Trophoblast cell (in vitro differentiated cells and primary cell): ENCODE measurements around the gene COX6B2.

Source experiments
- DNase-seq, 2 donors: peaks; one replicate each; pipeline ENCODE4 v3.0.0-alpha.2; 2016
- H2AFZ ChIP-seq: 2 replicates; pipeline ENCODE4 v1.6.1; 2013; ENCODE audit warnings: low read length, moderate library complexity, mild to moderate bottlenecking; ENCODE audit not compliant: insufficient read depth, poor library complexity
- H2AK5ac ChIP-seq: 2 replicates; pipeline ENCODE4 v1.6.1; 2013; ENCODE audit warnings: mild to moderate bottlenecking, low read length
- H2BK120ac ChIP-seq: 2 replicates; pipeline ENCODE4 v1.6.1; 2013; ENCODE audit warnings: low read length, mild to moderate bottlenecking, moderate library complexity; ENCODE audit not compliant: insufficient read depth, poor library complexity
- H2BK12ac ChIP-seq: 2 replicates; pipeline ENCODE4 v1.6.1; 2013; ENCODE audit warnings: mild to moderate bottlenecking, low read length, moderate library complexity
- H2BK5ac ChIP-seq: 2 replicates; pipeline ENCODE4 v1.6.1; 2013; ENCODE audit warnings: low read length, low read depth, moderate library complexity, mild to moderate bottlenecking; ENCODE audit not compliant: poor library complexity
- H3K14ac ChIP-seq: 2 replicates; pipeline ENCODE4 v1.6.1; 2013; ENCODE audit warnings: mild to moderate bottlenecking, low read length
- H3K18ac ChIP-seq: 2 replicates; pipeline ENCODE4 v1.6.1; 2013; ENCODE audit warnings: mild to moderate bottlenecking, low read length
- H3K23ac ChIP-seq: 2 replicates; pipeline ENCODE4 v1.6.1; 2013; ENCODE audit warnings: low read length
- H3K27ac ChIP-seq: 2 replicates; pipeline ENCODE4 v1.5.1; 2013; ENCODE audit warnings: low read depth, mild to moderate bottlenecking, inconsistent platforms, low read length, moderate library complexity
- H3K27me3 ChIP-seq: 2 replicates; pipeline ENCODE4 v1.6.1; 2013; ENCODE audit warnings: inconsistent platforms, mild to moderate bottlenecking, low read length, moderate library complexity; ENCODE audit not compliant: insufficient read depth
- H3K36me3 ChIP-seq, 2 experiments: 1 replicate in 1 of 2; 2 replicates in 1 of 2; pipeline ENCODE4 v1.6.1; 2013; ENCODE audit warnings: low read length in 2 of 2, mild to moderate bottlenecking in 2 of 2, moderate library complexity in 1 of 2; ENCODE audit not compliant: insufficient read depth in 2 of 2, control insufficient read depth in 1 of 2
- H3K4ac ChIP-seq: 2 replicates; pipeline ENCODE4 v1.6.1; 2013; ENCODE audit warnings: low read depth, mild to moderate bottlenecking, low read length, moderate library complexity
- H3K4me1 ChIP-seq, 2 experiments: 1 replicate in 1 of 2; 2 replicates in 1 of 2; pipeline ENCODE4 v1.6.1; 2013; ENCODE audit warnings: low read length in 2 of 2, mild to moderate bottlenecking in 2 of 2, moderate library complexity in 1 of 2; ENCODE audit not compliant: insufficient read depth in 2 of 2, control insufficient read depth in 1 of 2
- H3K4me2 ChIP-seq: 2 replicates; pipeline ENCODE4 v1.6.1; 2013; ENCODE audit warnings: inconsistent platforms, mild to moderate bottlenecking, low read length, moderate library complexity
- H3K4me3 ChIP-seq: 2 replicates; pipeline ENCODE4 v1.5.1; 2013; ENCODE audit warnings: mild to moderate bottlenecking, low read depth, low read length, inconsistent platforms
- H3K79me1 ChIP-seq: one replicate; pipeline ENCODE4 v1.6.1; 2013; ENCODE audit warnings: low read length
- H3K79me2 ChIP-seq: 2 replicates; pipeline ENCODE4 v1.6.1; 2013; ENCODE audit warnings: low read length, mild to moderate bottlenecking; ENCODE audit not compliant: control insufficient read depth, insufficient read depth, poor library complexity
- H3K9ac ChIP-seq: 2 replicates; pipeline ENCODE4 v1.6.1; 2013; ENCODE audit warnings: mild to moderate bottlenecking, low read length
- H3K9me3 ChIP-seq: 2 replicates; pipeline ENCODE4 v1.6.1; 2013; ENCODE audit warnings: low read depth, mild to moderate bottlenecking, control low read depth, inconsistent platforms, low read length; ENCODE audit not compliant: insufficient read depth
- H4K12ac ChIP-seq: 2 replicates; pipeline ENCODE4 v1.6.1; 2013; ENCODE audit warnings: low read depth, mild to moderate bottlenecking, low read length, moderate library complexity
- H4K8ac ChIP-seq: 2 replicates; pipeline ENCODE4 v1.6.1; 2013; ENCODE audit warnings: low read depth, mild to moderate bottlenecking, low read length, moderate library complexity
- H4K91ac ChIP-seq: one replicate; pipeline ENCODE4 v1.6.1; 2013; ENCODE audit warnings: low read depth, mild to moderate bottlenecking, low read length, moderate library complexity
- WGBS: extraction: QIAGEN DNeasy Blood & Tissue Kit; methylation state at CpG from one replicate; pipeline ENCODE4 v1.1.7; 2013; ENCODE audit warnings: missing lambda C conversion rate; ENCODE audit not compliant: insufficient read length, insufficient coverage; ENCODE audit errors: extremely low coverage; 5-methylcytosine and 5-hydroxymethylcytosine counted together

Gene COX6B2

GRCh38 chr19:55377356-55378131 is 23.0 kb upstream of the COX6B2 start:
- no peak overlapping the region for H3K4me2 ChIP-seq
- H3K79me1 ChIP-seq = peaks cover 15% of the 10 kb centered on the region
- H4K8ac ChIP-seq = no peak overlapping the region
- peaks cover 29 to 32% of the 10 kb centered on the region in 2 experiments for H3K4me1 ChIP-seq
- H3K79me2 ChIP-seq = peaks cover 1% of the 10 kb centered on the region
- DNase-seq = no peak
- H3K9ac ChIP-seq = no peak overlapping the region
- no peaks in the 10 kb centered on the region for H3K27me3 ChIP-seq
- no peak overlapping the region for H4K91ac ChIP-seq
- no peak overlapping the region for H2AK5ac ChIP-seq
- no peak overlapping the region for H2AFZ ChIP-seq
- no peak overlapping the region for H3K4me3 ChIP-seq
- no peak overlapping the region for H4K12ac ChIP-seq
- H3K36me3 ChIP-seq = no peaks in the 10 kb centered on the region
- H3K23ac ChIP-seq = no peak overlapping the region
- no peaks in the 10 kb centered on the region for H3K9me3 ChIP-seq
- no peak overlapping the region for H3K27ac ChIP-seq
- no peak overlapping the region for H3K14ac ChIP-seq
- no CpG with 5 or more reads among the region's 43 CpGs for WGBS
- H2BK12ac ChIP-seq = no peak overlapping the region
- no peak overlapping the region for H2BK120ac ChIP-seq
- H2BK5ac ChIP-seq = no peak overlapping the region
- no peak overlapping the region for H3K4ac ChIP-seq
- no peak overlapping the region for H3K18ac ChIP-seq

- Histone ChIP-seq H3K14ac (no peak within 1 kb of the TSS), H2AFZ (no peak within 1 kb of the TSS), H3K36me3 (no peaks in the 10 kb centered on the region), H2BK120ac (peak within 1 kb of the TSS; percentile 21), H3K4ac (no peak within 1 kb of the TSS), H4K12ac (no peak within 1 kb of the TSS), H3K79me2 (peaks cover 1% of the 10 kb centered on the region), H3K9ac (no peak within 1 kb of the TSS), H2AK5ac (no peak within 1 kb of the TSS), H3K9me3 (no peaks in the 10 kb centered on the region), H2BK5ac (no peak within 1 kb of the TSS), H3K18ac (no peak within 1 kb of the TSS), H3K4me1 (peaks cover 35 to 39% of the 10 kb centered on the region in 2 experiments), H3K23ac (no peak within 1 kb of the TSS), H3K4me2 (no peak within 1 kb of the TSS), H3K4me3 (no peak within 1 kb of the TSS), H3K27me3 (no peaks in the 10 kb centered on the region), H4K8ac (no peak within 1 kb of the TSS), H3K79me1 (peaks cover 21% of the 10 kb centered on the region), H3K27ac (no peak within 1 kb of the TSS), H4K91ac (no peak within 1 kb of the TSS), H2BK12ac (no peak within 1 kb of the TSS)
- no peak for DNase-seq
- WGBS = no CpG with 5 or more reads among the region's 21 CpGs
These were observed 21.9 kb upstream of the COX6B2 start, which contains the start of gene TMEM190 for GRCh38 chr19:55376241-55376933. Gene TMEM190, plus strand, starts transcription at chr19:55376826. Its CDS starts 28 bp downstream, at chr19:55376854.

- WGBS = no CpG with 5 or more reads among the region's 31 CpGs
- Histone ChIP-seq H3K36me3 (no peaks in the 10 kb centered on the region), H3K9ac (no peak overlapping the region), H3K18ac (peak overlapping the region; percentile 21), H2AK5ac (peak overlapping the region; percentile 36), H2BK120ac (peak overlapping the region; percentile 74), H4K8ac (peak overlapping the region; percentile 47), H3K79me1 (peaks cover 37% of the 10 kb centered on the region), H3K4ac (peak overlapping the region; percentile 52), H3K4me1 (peaks cover 42 to 46% of the 10 kb centered on the region in 2 experiments), H3K14ac (peak overlapping the region; percentile 65), H3K23ac (no peak overlapping the region), H4K91ac (peak overlapping the region; percentile 76), H3K9me3 (no peaks in the 10 kb centered on the region), H3K4me3 (no peak overlapping the region), H2BK5ac (peak overlapping the region; percentile 68), H3K79me2 (peaks cover 12% of the 10 kb centered on the region), H3K27ac (peak overlapping the region; percentile 78), H3K27me3 (no peaks in the 10 kb centered on the region), H2BK12ac (peak overlapping the region; percentile 83), H4K12ac (peak overlapping the region; percentile 14), H3K4me2 (peak overlapping the region; percentile 58), H2AFZ (no peak overlapping the region)
- DNase-seq = no peak
These were observed 19.7 kb upstream of the COX6B2 start for GRCh38 chr19:55373993-55374757.

- H3K4me2 ChIP-seq = peak overlapping the region; percentile 58
- no peak overlapping the region for H3K23ac ChIP-seq
- peaks cover 15% of the 10 kb centered on the region for H3K79me2 ChIP-seq
- peak overlapping the region; percentile 78 for H3K27ac ChIP-seq
- no peak for DNase-seq
- peak overlapping the region; percentile 32 for H4K12ac ChIP-seq
- no peaks in the 10 kb centered on the region for H3K36me3 ChIP-seq
- peak overlapping the region; percentile 76 for H4K91ac ChIP-seq
- WGBS = no CpG with 5 or more reads among the region's 9 CpGs
- H2BK12ac ChIP-seq = peak overlapping the region; percentile 81
- H3K4me3 ChIP-seq = no peak overlapping the region
- H3K27me3 ChIP-seq = no peaks in the 10 kb centered on the region
- H3K9ac ChIP-seq = no peak overlapping the region
- peak overlapping the region; percentile 74 for H2BK120ac ChIP-seq
- H2AK5ac ChIP-seq = peak overlapping the region; percentile 57
- H3K9me3 ChIP-seq = no peaks in the 10 kb centered on the region
- H3K18ac ChIP-seq = peak overlapping the region; percentile 82
- H3K14ac ChIP-seq = peak overlapping the region; percentile 65
- peak overlapping the region; percentile 18 for H3K4ac ChIP-seq
- H2BK5ac ChIP-seq = peak overlapping the region; percentile 70
- H3K79me1 ChIP-seq = peaks cover 42% of the 10 kb centered on the region
- H4K8ac ChIP-seq = peak overlapping the region; percentile 47
- H2AFZ ChIP-seq = peak overlapping the region; percentile 44
- H3K4me1 ChIP-seq = peaks cover 46 to 52% of the 10 kb centered on the region in 2 experiments
These were observed 18.9 kb upstream of the COX6B2 start for GRCh38 chr19:55373306-55373992.
